SK-N-MC (cell line): ENCODE results near the gene ARNT2.

ENCODE experiments used
- DNase-seq: peaks from one replicate; pipeline ENCODE4 v3.0.0-alpha.2; 2011; ENCODE audit warnings: low read depth, low spot score
- H3K27ac ChIP-seq: fragments of 200-600 bp; sonication (generic); 2 replicates; pipeline ENCODE4 v1.5.1; 2016; ENCODE audit warnings: mixed run types
- H3K36me3 ChIP-seq: fragments of 200-600 bp; sonication (generic); 2 replicates; pipeline ENCODE4 v1.6.1; 2017; ENCODE audit warnings: antibody characterized with exemption, low read length, mixed read lengths; ENCODE audit not compliant: insufficient read depth
- H3K4me3 ChIP-seq: fragments of 200-600 bp; sonication (generic); 2 replicates; pipeline ENCODE4 v1.5.1; 2016
- H3K9ac ChIP-seq: fragments of 200-600 bp; sonication (generic); 2 replicates; pipeline ENCODE4 v1.8.0; 2017; ENCODE audit warnings: mixed run types, mixed read lengths; ENCODE audit not compliant: insufficient read length
- H3K9me3 ChIP-seq: fragments of 200-600 bp; sonication (generic); 2 replicates; pipeline ENCODE4 v1.6.1; 2017; ENCODE audit warnings: low read depth, mild to moderate bottlenecking, antibody characterized with exemption, low read length, moderate library complexity, mixed read lengths
- EZH2 ChIP-seq: fragments of 200-600 bp; sonication (generic); IDR thresholded peaks from one replicate; pipeline ENCODE4 v1.6.1; 2017; ENCODE audit warnings: antibody characterized with exemption
- FOXP2 ChIP-seq: optimal IDR thresholded peaks from 2 replicates; pipeline ENCODE3; 2011; ENCODE audit warnings: mild to moderate bottlenecking, moderate library complexity; ENCODE audit not compliant: insufficient read depth; ENCODE audit errors: extremely low read length, control extremely low read depth
- POLR2AphosphoS5 ChIP-seq: IDR thresholded peaks from 2 replicates; pipeline ENCODE4 v1.6.1; 2012; ENCODE audit warnings: mild to moderate bottlenecking, low read depth, low read length, borderline replicate concordance

Gene ARNT2

GRCh38 chr15:80587816-80588456, 183.8 kb downstream of the ARNT2 start:
- no peaks in the 10 kb centered on the region for H3K9me3 ChIP-seq
- H3K9ac ChIP-seq = no peak overlapping the region
- no peak overlapping the region for H3K27ac ChIP-seq
- no peaks in the 10 kb centered on the region for H3K36me3 ChIP-seq
- no peak overlapping the region for H3K4me3 ChIP-seq
- no peak for TF ChIP-seq FOXP2
- no peak for TF ChIP-seq POLR2AphosphoS5
- no peak for DNase-seq

GRCh38 chr15:80588801-80589200, 184.6 kb downstream of the ARNT2 start:
- DNase-seq = no peak
- Histone ChIP-seq H3K36me3 (no peaks in the 10 kb centered on the region), H3K9me3 (no peaks in the 10 kb centered on the region), H3K4me3 (no peak overlapping the region), H3K27ac (no peak overlapping the region), H3K9ac (no peak overlapping the region)
- no peak for TF ChIP-seq EZH2
- TF ChIP-seq POLR2AphosphoS5 = no peak
- no peak for TF ChIP-seq FOXP2

DNA sequence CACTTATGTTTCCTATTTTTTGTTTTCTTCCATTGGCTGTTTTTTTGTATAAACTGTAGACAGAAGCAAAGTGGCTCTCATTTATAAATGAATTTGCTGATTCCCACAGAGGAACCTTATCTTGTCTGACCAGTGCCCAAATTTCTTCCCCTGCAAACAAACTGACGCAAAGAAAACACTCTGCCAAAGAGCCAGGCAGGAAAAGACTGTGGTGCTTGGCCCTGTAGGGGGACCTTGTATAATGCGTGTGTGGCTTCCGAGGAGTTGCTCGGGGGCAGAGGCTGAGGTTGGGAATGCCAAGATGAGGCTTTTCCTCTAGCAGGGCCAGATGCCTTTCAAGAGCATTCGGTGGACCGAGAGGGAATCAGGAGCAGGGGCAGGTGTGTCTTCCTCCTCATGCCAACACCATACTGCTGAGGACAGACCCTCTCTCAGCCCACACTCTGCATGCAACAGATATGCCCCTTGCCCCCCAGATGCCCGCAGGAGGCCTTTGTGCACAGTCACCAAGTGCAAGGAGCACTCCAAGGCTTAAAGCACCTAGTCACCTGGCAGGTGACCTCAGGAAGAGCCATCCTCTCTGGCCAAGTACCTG, 186.7 kb downstream of the ARNT2 start:
- no peak overlapping the region for H3K27ac ChIP-seq
- no peak for TF ChIP-seq EZH2
- TF ChIP-seq POLR2AphosphoS5 = no peak
- no peak for TF ChIP-seq FOXP2
- no peaks in the 10 kb centered on the region for H3K36me3 ChIP-seq
- H3K4me3 ChIP-seq = no peak overlapping the region
- DNase-seq = no peak
- H3K9me3 ChIP-seq = no peaks in the 10 kb centered on the region
- H3K9ac ChIP-seq = no peak overlapping the region

GRCh38 chr15:80591471-80591870, 187.3 kb downstream of the ARNT2 start:
- Histone ChIP-seq H3K9me3 (no peaks in the 10 kb centered on the region), H3K9ac (no peak overlapping the region), H3K4me3 (no peak overlapping the region), H3K36me3 (no peaks in the 10 kb centered on the region), H3K27ac (no peak overlapping the region)
- TF ChIP-seq EZH2 = no peak
- TF ChIP-seq FOXP2 = no peak
- no peak for TF ChIP-seq POLR2AphosphoS5
- DNase-seq = no peak

DNA sequence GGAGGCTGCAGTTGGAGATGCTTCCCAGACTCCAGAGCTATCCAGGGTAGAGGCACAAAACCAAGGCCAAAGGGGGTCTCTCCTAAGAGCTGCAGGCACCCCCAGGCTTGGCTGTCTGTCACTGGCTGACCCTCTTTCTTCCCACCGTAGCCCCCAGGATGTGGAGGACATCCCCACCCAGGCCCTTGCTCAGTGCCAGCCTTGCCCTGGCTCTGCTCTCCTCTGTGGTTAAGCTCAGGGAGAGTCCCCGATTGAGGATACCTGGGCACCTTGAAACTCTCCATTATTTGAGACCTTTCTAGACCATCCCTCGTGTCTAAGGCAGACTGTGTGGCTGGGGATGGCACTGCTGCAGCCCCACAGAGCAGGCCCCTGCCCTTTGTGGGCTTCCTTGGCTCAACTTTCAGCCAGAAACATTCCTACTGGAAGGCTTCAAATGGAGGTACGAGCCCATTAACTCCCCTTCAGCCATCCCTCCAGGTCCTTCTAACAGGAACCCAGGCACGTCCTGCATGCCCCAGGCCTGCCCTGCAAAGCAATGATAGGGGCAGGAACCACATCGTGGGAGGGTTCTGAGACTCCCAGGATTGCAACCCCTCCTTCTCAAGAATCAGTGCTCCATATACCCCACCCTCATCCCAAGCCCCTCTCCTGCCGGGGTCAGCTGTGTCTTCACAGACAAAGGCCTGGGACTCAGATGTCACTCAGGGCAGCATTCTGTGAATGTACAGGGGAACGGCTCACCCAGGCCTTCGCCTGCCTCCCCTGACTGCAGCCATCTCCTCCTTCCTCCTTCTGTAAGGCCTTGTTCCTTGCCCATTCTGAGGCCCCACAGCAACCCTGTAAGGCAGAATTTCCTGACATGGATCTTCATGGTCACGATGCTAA, 188.0 kb downstream of the ARNT2 start:
- H3K9me3 ChIP-seq = no peaks in the 10 kb centered on the region
- no peak overlapping the region for H3K9ac ChIP-seq
- H3K27ac ChIP-seq = no peak overlapping the region
- no peaks in the 10 kb centered on the region for H3K36me3 ChIP-seq
- no peak overlapping the region for H3K4me3 ChIP-seq
- DNase-seq = no peak
- no peak for TF ChIP-seq FOXP2
- TF ChIP-seq POLR2AphosphoS5 = no peak
- no peak for TF ChIP-seq EZH2

- Histone ChIP-seq H3K36me3 (no peaks in the 10 kb centered on the region), H3K9me3 (no peaks in the 10 kb centered on the region), H3K4me3 (no peak overlapping the region), H3K27ac (no peak overlapping the region), H3K9ac (no peak overlapping the region)
- TF ChIP-seq EZH2 = no peak
- TF ChIP-seq FOXP2 = no peak
- no peak for TF ChIP-seq POLR2AphosphoS5
- DNase-seq = no peak
Measured at GRCh38 chr15:80593486-80594030, 189.4 kb downstream of the ARNT2 start.

GRCh38 chr15:80594091-80594889, 190.1 kb downstream of the ARNT2 start:
- TF ChIP-seq EZH2 = no peak
- TF ChIP-seq POLR2AphosphoS5 = no peak
- TF ChIP-seq FOXP2 = no peak
- no peak overlapping the region for H3K27ac ChIP-seq
- H3K4me3 ChIP-seq = no peak overlapping the region
- H3K36me3 ChIP-seq = no peaks in the 10 kb centered on the region
- H3K9me3 ChIP-seq = no peaks in the 10 kb centered on the region
- no peak overlapping the region for H3K9ac ChIP-seq
- no peak for DNase-seq
